ENCODE results near the gene CMAS.

Gene CMAS

GRCh38 chr12:22059976-22060647 is 14.1 kb downstream of the CMAS start:
- TF ChIP-seq FOXP2 (optimal IDR thresholded peaks at IDR 0.05; ENCODE audit: borderline replicate concordance, extremely low read depth, extremely low read length, insufficient read depth) (no peak), POLR2AphosphoS5 (IDR thresholded peaks at IDR 0.05; ENCODE audit: low read depth, low read length) (no peak)

GRCh38 chr12:22064968-22065367 is 18.9 kb downstream of the CMAS start:
- no peak for TF ChIP-seq POLR2AphosphoS5 (IDR thresholded peaks at IDR 0.05; ENCODE audit: low read depth, low read length)
- no peak for TF ChIP-seq TAF1 (IDR thresholded peaks at IDR 0.05; ENCODE audit: borderline replicate concordance, insufficient read depth, low read length)
- TF ChIP-seq SIN3A (IDR thresholded peaks at IDR 0.05; ENCODE audit: borderline replicate concordance, insufficient read depth, low read length): no peak
- TF ChIP-seq FOXP2 (optimal IDR thresholded peaks at IDR 0.05; ENCODE audit: borderline replicate concordance, extremely low read depth, extremely low read length, insufficient read depth): no peak
- no peak for TF ChIP-seq REST (IDR thresholded peaks at IDR 0.05; ENCODE audit: insufficient read depth in 1 of 2, low read depth in 2 of 2, low read length in 2 of 2)

- TF ChIP-seq REST (IDR thresholded peaks at IDR 0.05; ENCODE audit: insufficient read depth in 1 of 2, low read depth in 2 of 2, low read length in 2 of 2): no peak
- TF ChIP-seq TAF1 (IDR thresholded peaks at IDR 0.05; ENCODE audit: borderline replicate concordance, insufficient read depth, low read length): no peak
- no peak for TF ChIP-seq POLR2AphosphoS5 (IDR thresholded peaks at IDR 0.05; ENCODE audit: low read depth, low read length)
- no peak for TF ChIP-seq SIN3A (IDR thresholded peaks at IDR 0.05; ENCODE audit: borderline replicate concordance, insufficient read depth, low read length)
- no peak for TF ChIP-seq FOXP2 (optimal IDR thresholded peaks at IDR 0.05; ENCODE audit: borderline replicate concordance, extremely low read depth, extremely low read length, insufficient read depth)
Measured at GRCh38 chr12:22066310-22066709, 20.3 kb downstream of the CMAS start.

- TF ChIP-seq TAF1 (IDR thresholded peaks at IDR 0.05; ENCODE audit: borderline replicate concordance, insufficient read depth, low read length) (no peak), FOXP2 (optimal IDR thresholded peaks at IDR 0.05; ENCODE audit: borderline replicate concordance, extremely low read depth, extremely low read length, insufficient read depth) (no peak), REST (IDR thresholded peaks at IDR 0.05; ENCODE audit: insufficient read depth in 1 of 2, low read depth in 2 of 2, low read length in 2 of 2) (no peak), SIN3A (IDR thresholded peaks at IDR 0.05; ENCODE audit: borderline replicate concordance, insufficient read depth, low read length) (no peak), POLR2AphosphoS5 (IDR thresholded peaks at IDR 0.05; ENCODE audit: low read depth, low read length) (no peak)
Measured at GRCh38 chr12:22069851-22070250, 23.8 kb downstream of the CMAS start.

GRCh38 chr12:22082190-22082701 is 36.2 kb downstream of the CMAS start:
- TF ChIP-seq REST (IDR thresholded peaks at IDR 0.05; ENCODE audit: insufficient read depth in 1 of 2, low read depth in 2 of 2, low read length in 2 of 2): no peak
- TF ChIP-seq TAF1 (IDR thresholded peaks at IDR 0.05; ENCODE audit: borderline replicate concordance, insufficient read depth, low read length): no peak
- no peak for TF ChIP-seq POLR2AphosphoS5 (IDR thresholded peaks at IDR 0.05; ENCODE audit: low read depth, low read length)
- no peak for TF ChIP-seq SIN3A (IDR thresholded peaks at IDR 0.05; ENCODE audit: borderline replicate concordance, insufficient read depth, low read length)
- no peak for TF ChIP-seq FOXP2 (optimal IDR thresholded peaks at IDR 0.05; ENCODE audit: borderline replicate concordance, extremely low read depth, extremely low read length, insufficient read depth)

All from PFSK-1 (cell line).